H4 (cell line): ENCODE data around the gene TMC7. TPM values are rescaled to one million over a fixed set of nuclear protein-coding genes. Genes with fewer than 3 reads are reported as not detected.

Experiments used
- DNase-seq: peaks from one replicate; pipeline ENCODE4 v3.0.0-alpha.2; 2015; ENCODE audit warnings: low spot score
- total RNA-seq: library from RNA; depleted of rRNA; stranded (reverse); fragments of >200 nt; shearing (Covaris generic); gene quantifications from 2 replicates; pipeline ENCODE4 v1.2.3, GENCODE V29; 2014

Gene TMC7
- total RNA-seq, 1 experiment from 2014 or later = 0.77 TPM

- DNase-seq = no peak
Measured at GRCh38 chr16:19088341-19088916, 104.7 kb downstream of the TMC7 start.

GRCh38 chr16:19089410-19089955, 105.7 kb downstream of the TMC7 start:
- no peak for DNase-seq

- DNase-seq = no peak
Measured at GRCh38 chr16:19090916-19091315, 107.2 kb downstream of the TMC7 start.

- DNase-seq = no peak
Measured at GRCh38 chr16:19092653-19093410, 109.1 kb downstream of the TMC7 start.

- no peak for DNase-seq
Measured at GRCh38 chr16:19093631-19094541, 110.2 kb downstream of the TMC7 start.

GRCh38 chr16:19094542-19095365, 111.0 kb downstream of the TMC7 start:
- DNase-seq = peak; percentile 67

GRCh38 chr16:19095654-19096053, 111.9 kb downstream of the TMC7 start:
- DNase-seq = peak; percentile 24

GRCh38 chr16:19098173-19098572, 114.4 kb downstream of the TMC7 start:
- no peak for DNase-seq

- no peak for DNase-seq
Measured at GRCh38 chr16:19102187-19102872, 118.6 kb downstream of the TMC7 start.

GRCh38 chr16:19104607-19105006, 120.9 kb downstream of the TMC7 start:
- DNase-seq = no peak

- no peak for DNase-seq
Measured at GRCh38 chr16:19105131-19105530, 121.4 kb downstream of the TMC7 start.

- no peak for DNase-seq
Measured at GRCh38 chr16:19105891-19106624, 122.3 kb downstream of the TMC7 start.

GRCh38 chr16:19106625-19107020, 122.9 kb downstream of the TMC7 start:
- no peak for DNase-seq

- no peak for DNase-seq
Measured at GRCh38 chr16:19108409-19109287, 124.9 kb downstream of the TMC7 start.

GRCh38 chr16:19109288-19109664, 125.5 kb downstream of the TMC7 start:
- DNase-seq = no peak

GRCh38 chr16:19110537-19111360, 127.0 kb downstream of the TMC7 start:
- DNase-seq = no peak

- DNase-seq = no peak
Measured at GRCh38 chr16:19112099-19112407, 128.3 kb downstream of the TMC7 start.
